DMS 273 treated with DMSO at 0.1 percent for 48 hours (cell line): ENCODE measurements around the gene MRPL22.
A peak's percentile ranks its signal among the peaks of the same experiment; 100 is the strongest.
"Not testable (repeated sequence)": the region's sequence is repeated elsewhere in the genome, so short reads cannot be mapped to it uniquely, and the experiment has no call there.

Experiments
- DNase-seq: peaks from one replicate; lab custom pipeline; 2025; lab: John Stamatoyannopoulos, UW

Gene MRPL22

DNA sequence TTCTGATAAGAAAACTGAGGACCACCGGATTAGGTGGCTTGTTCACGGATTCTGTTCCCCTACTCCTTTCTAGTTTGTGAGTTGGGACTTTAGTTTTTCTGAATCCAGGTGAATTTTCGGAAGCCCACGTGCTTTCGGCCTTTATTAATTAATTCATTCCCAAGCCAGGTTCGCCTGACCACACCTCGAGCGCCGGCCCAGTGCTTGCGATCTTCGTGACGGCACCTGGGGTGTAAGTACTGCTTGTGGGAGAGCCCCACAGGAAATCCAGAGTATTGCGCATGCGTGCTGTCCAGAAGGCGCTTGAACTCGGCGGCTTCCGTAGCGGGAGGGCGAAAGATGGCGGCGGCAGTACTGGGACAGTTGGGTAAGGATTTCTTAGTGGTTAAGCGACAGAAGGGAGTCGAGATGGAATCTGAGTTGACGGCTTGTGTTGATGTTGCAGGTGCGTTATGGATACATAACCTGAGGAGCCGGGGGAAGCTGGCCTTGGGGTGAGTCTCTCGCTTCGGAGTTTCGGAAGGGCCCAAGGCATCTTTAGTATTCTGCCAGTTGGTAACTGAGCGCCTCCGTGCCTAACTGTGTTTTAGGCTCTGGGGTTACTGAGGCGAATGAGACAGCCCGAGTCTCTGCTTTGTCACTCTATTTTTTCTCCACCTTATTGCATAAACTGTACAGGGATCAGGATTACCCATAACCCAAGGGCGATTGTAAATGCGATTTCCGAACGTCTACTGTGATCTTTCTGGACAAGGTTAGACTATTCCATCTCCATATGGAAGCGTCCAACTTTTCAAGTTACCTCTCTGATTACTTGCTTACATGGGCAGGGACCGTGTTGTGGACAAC lies at the start of gene MRPL22:
Gene MRPL22 (plus strand): TSS at position 302 of the 849 bp plus-strand sequence. CDS start 38 bp downstream, at position 340.
- DNase-seq, result peak; percentile 92

- no peak for DNase-seq
Measured at GRCh38 chr5:154892369-154892771, 48.5 kb upstream of the MRPL22 start.

DNA sequence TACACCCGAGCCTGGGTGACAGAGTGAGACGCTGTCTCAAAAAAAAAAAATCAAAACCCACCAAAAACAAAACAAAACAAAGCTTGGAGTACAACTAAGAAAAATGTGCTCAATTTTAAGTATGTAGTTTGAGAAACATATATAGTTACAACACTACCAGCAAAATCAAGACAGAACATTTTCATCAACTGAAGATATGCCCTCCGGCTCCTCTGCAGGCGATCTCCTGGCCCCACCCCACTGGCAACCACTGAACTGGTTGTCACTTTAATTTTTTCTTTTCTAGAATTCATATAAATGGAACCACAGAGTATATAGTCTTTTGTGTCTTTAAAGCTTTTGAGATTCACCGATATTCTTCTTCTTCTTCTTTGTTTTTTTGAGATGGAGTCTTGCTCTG lies 47.5 kb upstream of the MRPL22 start:
- DNase-seq, result no peak

DNA sequence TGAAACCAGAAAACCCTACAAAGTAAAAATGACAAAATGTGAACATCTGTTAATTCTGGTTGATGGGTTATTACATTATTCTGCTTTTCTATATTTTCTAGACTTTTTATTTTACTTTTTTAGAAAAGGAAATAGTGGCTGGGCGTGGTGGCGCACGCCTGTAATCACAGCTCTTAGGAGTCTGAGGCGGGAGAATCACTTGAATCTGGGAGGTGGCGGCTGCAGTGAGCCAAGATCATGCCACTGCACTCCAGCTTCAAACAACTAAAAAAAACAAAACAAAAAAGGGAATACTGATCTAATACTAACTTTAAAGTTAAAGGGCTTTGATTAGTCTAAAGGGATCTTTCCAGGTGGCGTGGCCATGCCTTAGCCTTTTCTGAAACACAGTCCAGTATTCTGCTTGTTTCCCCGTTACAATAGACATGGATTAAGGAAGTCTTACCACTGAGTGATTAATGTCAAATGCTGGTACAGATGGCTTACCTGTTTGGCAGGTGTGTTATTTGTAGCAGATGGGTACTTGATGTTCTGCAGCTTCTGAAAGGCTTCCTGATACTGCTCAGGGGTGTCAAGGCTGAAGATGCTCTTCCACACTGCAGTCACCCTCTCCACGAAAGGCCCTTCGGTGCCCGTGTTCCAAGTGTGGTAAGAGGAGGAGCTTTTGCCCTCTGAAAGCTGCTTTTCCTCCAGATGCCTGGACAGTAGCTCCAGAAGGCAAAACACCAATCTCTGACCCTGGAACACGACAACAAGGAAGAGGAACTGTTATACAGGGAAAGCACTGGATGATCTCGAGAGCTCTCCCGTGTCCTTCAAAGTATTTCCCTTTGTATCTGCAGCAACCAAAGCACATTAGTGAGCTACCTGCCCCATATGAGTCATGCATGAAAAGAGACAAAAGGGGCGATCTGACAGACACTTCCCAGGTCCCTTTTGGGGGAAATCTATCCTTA lies 45.0 kb upstream of the MRPL22 start:
- no peak for DNase-seq

DNA sequence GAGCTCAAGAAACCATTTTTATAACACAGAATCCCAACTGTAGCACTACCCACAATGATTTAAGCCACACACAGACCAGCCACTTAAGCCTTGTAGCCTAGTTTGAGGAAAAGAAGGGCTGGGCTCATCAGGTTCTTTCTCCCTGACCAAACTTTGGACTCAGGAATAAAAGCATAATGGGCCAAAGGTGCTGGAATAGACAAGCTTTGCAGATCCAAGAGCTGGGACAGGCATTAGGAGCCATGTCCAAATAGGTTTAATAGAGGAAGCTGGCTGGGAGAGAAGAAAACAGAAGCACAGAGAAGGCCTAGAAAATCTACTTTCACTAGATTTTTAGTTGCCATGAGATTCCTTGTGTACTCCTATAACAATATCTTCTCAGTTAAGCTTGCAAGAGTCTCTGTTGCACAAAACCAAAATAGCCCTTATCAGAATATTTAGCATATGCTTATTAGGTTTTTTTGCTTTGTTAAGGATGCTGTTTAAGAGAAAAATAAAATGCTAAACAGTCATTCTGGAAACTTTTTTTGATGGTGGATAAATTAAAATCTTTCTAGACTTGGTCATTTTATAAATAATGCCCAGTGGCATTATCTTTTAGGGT lies 44.2 kb upstream of the MRPL22 start:
- DNase-seq, result no peak

DNA sequence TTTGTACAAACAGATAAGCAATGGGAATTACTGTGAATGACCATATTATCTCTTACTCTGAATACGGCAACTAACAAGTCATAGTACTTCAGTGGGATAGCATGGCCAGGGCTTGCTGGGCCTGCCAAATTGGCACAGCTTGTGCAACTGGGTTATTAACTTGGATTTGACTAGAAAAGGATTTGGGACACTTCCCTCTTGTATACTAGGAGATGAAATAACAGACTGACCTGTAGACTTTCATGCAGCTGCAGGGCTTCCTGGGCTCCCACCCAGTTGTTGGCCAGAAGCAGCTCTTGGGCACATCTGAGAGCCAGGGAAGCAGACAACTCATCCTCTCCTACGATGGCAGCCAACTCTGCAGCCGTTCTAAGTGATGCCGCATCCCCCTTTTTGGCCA lies 42.7 kb upstream of the MRPL22 start:
- DNase-seq, result no peak

- DNase-seq, result no peak
Measured at GRCh38 chr5:154899151-154899816, 41.6 kb upstream of the MRPL22 start.

- DNase-seq, result no peak
Measured at GRCh38 chr5:154900066-154900465, 40.8 kb upstream of the MRPL22 start.

GRCh38 chr5:154901276-154901675 lies 39.6 kb upstream of the MRPL22 start:
- DNase-seq, result no peak

- no peak for DNase-seq
Measured at GRCh38 chr5:154901913-154902312, 39.0 kb upstream of the MRPL22 start.

GRCh38 chr5:154905601-154906000 lies 35.3 kb upstream of the MRPL22 start:
- not testable (repeated sequence) for DNase-seq

GRCh38 chr5:154916874-154917273 lies 24.0 kb upstream of the MRPL22 start:
- no peak for DNase-seq

DNA sequence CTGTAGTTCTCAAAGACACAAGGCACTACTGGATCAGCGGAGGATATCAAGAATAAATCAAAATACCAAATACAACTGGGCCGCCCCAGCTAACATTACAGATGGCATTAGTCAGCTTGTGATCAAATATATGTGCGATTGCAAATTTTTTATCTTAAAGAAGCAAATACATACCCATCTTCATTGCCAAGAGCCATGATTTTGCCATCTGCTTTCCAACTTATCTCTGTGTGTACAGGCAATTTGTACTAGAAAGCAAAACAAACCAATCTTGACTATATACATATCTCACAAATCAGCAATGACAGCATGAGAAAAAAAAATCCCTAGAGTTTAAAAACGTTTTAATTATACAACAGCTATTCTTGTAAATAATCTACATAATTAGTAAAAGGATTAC lies 23.1 kb upstream of the MRPL22 start:
- DNase-seq, result no peak

GRCh38 chr5:154923441-154924430 lies 17.1 kb upstream of the MRPL22 start:
- DNase-seq, result no peak

- DNase-seq, result no peak
Measured at GRCh38 chr5:154933537-154933936, 7.3 kb upstream of the MRPL22 start.

GRCh38 chr5:154934881-154935280 lies 6.0 kb upstream of the MRPL22 start:
- DNase-seq, result no peak

- DNase-seq, result no peak
Measured at GRCh38 chr5:154937186-154937717, 3.6 kb upstream of the MRPL22 start.

DNA sequence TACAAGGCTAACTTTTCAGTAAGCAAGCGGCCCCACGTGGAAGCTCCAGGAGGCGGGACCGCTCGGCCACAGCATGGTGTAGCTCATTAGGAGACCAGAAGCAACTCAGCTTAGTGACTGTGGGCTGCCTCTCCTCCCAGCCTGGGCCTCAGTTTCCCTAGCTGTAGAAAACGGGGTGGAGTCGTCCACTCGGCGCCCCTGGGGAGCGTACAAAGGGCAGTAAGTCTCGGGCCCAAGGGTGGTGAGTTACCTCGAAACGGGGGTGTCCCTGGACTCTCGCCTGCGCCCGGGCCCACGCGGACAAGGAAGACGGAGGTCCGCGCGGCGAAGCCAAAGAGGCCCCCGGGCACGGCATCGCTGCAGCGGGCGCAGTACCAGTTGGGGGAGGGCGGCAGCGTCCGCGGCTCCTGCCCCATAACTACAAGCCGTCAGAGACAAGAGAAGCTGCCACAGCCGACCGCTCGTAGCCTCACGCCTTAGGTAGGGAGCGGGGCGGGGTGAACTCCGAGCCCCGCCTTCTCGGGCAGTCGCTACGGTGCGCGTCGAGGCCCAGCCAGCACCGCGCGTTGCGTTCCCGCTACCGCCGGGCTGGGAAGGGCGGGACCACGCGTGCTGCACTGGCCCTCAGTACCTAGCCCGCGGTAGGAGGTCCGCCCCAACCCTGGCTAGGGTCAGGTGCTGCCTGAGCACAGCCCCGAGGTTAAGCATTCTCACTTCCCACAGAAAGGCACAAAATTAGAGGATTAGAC lies 3.0 kb upstream of the MRPL22 start, which contains the start of gene GEMIN5:
Gene GEMIN5 (minus strand): TSS at position 494 of the 749 bp plus-strand sequence. CDS start 78 bp downstream, at position 416.
- peak; percentile 59 for DNase-seq

- not testable (repeated sequence) for DNase-seq
Measured at GRCh38 chr5:154939387-154939786, 1.5 kb upstream of the MRPL22 start.
